Transverse colon (tissue), 4 donors: ENCODE measurements around the gene IL21. TPM values are rescaled to one million over a fixed set of nuclear protein-coding genes. Genes with fewer than 3 reads are reported as not detected.

Experiments used
- DNase-seq: peaks from one replicate; pipeline ENCODE4 v3.0.0-alpha.2; 2019
- H3K27ac ChIP-seq, 4 donors: fragments of 200-600 bp; sonication (generic); 2 replicates each; pipeline ENCODE4 v1.5.1; 2016 to 2018; ENCODE audit warnings: inconsistent platforms in 4 of 4
- H3K27me3 ChIP-seq: fragments of 200-600 bp; sonication (generic); 2 replicates; pipeline ENCODE4 v1.5.1; 2017; ENCODE audit warnings: inconsistent platforms
- H3K36me3 ChIP-seq, 4 donors: fragments of 200-600 bp; sonication (generic); 2 replicates each; pipeline ENCODE4 v1.5.1; 2017 to 2019; ENCODE audit warnings: inconsistent platforms in 4 of 4
- H3K4me1 ChIP-seq, 4 donors: fragments of 200-600 bp; sonication (generic); 2 replicates each; pipeline ENCODE4 v1.5.1; 2017 to 2020; ENCODE audit warnings: inconsistent platforms in 4 of 4
- H3K4me3 ChIP-seq, 4 donors: fragments of 200-600 bp; sonication (generic); 1 replicate in 1 of 4; 2 replicates in 3 of 4; pipeline versions ENCODE4 v1.5.1 to v1.6.1; 2017 to 2019; ENCODE audit warnings: inconsistent platforms in 4 of 4
- H3K9me3 ChIP-seq, 2 donors: fragments of 200-600 bp; sonication (generic); 2 replicates each; pipeline ENCODE4 v1.5.1; 2017 to 2019; ENCODE audit warnings: inconsistent platforms in 2 of 2
- EP300 ChIP-seq: sonication (generic); formaldehyde crosslinking; IDR thresholded peaks from one replicate; pipeline ENCODE4 v1.6.1; 2017; ENCODE audit warnings: antibody characterized with exemption, low read depth
- POLR2A ChIP-seq: fragments of 450-650 bp; IDR thresholded peaks from one replicate; pipeline ENCODE4 v1.6.1; 2016; ENCODE audit warnings: antibody characterized with exemption, mild to moderate bottlenecking, moderate library complexity
- POLR2AphosphoS5 ChIP-seq, 3 donors: sonication (generic); formaldehyde crosslinking; IDR thresholded peaks; one replicate each; pipeline ENCODE4 v1.6.1; 2016; ENCODE audit warnings: antibody characterized with exemption in 3 of 3
- WGBS, 2 donors: methylation state at CpG; one replicate each; pipeline ENCODE4 v1.1.5; 2018; ENCODE audit warnings: low coverage in 1 of 2; 5-methylcytosine and 5-hydroxymethylcytosine counted together
- in situ Hi-C, 4 donors: fragments of 200-750 bp; cut with MboI; loops; one replicate each; pipeline versions ENCODE4 v1.15.0 to v1.15.1; 2017; ENCODE audit warnings: low sequenced_read_pairs in 3 of 4, low pct_ligation_motif_present in 1 of 4, low pct_unique_long_range_greater_than_20kb in 1 of 4
- intact Hi-C: fragments of 100-400 bp; cut with DNase I; formaldehyde crosslinking; loops from one replicate; pipeline ENCODE4 v1.15.1; 2023; ENCODE audit warnings: low total_unique reads
- total RNA-seq, 4 donors: library from RNA; depleted of rRNA; stranded (reverse); fragments of >200 nt; gene quantifications; one replicate each; pipeline ENCODE4 v1.1.0, GENCODE V29; 2016
- TF ChIP-seq, protein P1 (sequence below), 5 experiments: fragments of 200-600 bp in 3 of 5; fragments of 450-650 bp in 2 of 5; sonication (generic) in 3 of 5; IDR thresholded peaks; 1 replicate in 2 of 5; 2 replicates in 3 of 5; pipeline ENCODE4 v1.5.1; 2016 to 2017; ENCODE audit warnings: antibody characterized with exemption in 5 of 5, inconsistent platforms in 3 of 5, mild to moderate bottlenecking in 2 of 5, moderate library complexity in 1 of 5

IL21 gene
- total RNA-seq, 4 donors from 2014 or later: 0.16 TPM; not detected in 3

DNA sequence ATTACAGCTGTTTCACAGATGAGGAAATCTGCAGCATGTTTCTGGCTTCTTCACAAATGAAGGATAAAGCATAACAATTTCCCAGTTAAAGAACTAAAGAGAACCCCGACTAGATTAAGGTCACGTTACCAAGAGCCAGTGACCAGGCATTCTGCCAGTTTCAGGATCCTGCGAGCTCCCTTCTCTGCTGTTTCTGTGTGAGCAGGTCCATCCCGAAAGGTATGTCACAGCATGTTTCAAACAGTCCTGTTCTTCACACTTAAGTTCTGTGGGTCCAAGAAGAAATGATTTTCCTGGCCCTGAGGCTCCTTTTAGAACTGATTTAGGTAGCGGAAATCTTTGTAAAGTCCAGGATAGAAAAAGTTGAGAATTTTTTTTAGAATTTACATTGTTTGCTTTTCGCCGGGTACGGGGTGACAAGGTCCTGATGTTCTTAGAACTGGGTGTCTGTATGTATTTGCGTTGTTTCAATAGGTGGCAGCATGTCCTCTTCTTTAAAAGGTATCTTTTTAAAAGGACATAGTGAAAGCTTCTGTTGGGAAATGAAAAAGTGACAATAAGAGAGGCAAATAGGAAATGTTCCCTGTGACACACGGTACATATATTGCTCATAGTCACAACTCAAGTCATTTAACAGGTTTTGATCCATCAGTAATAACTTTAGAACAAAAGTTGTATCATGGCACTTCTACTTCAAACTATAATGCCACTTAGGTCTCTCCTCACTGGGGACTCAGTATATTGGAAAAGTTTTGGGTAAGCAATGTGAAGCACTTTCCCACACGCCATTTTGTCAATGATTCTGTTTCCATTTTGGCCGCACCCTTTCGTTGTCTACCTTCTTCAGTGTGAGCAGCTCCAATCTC lies 18.4 kb downstream of the IL21 start:
- in situ Hi-C loops (loop anchor here in 2 of 4 donors (10.0 kb wide), 2 partner anchors 112 to 122 kb away; no protein-coding TSS in a partner anchor), intact Hi-C loops (loop anchor here (10.0 kb wide), 1 partner anchor 322 kb away; the partner anchor contains the start of gene NUDT6)
- no peak overlapping the region for H3K27ac ChIP-seq
- DNase-seq: no peak
- TF ChIP-seq, protein P1, sequence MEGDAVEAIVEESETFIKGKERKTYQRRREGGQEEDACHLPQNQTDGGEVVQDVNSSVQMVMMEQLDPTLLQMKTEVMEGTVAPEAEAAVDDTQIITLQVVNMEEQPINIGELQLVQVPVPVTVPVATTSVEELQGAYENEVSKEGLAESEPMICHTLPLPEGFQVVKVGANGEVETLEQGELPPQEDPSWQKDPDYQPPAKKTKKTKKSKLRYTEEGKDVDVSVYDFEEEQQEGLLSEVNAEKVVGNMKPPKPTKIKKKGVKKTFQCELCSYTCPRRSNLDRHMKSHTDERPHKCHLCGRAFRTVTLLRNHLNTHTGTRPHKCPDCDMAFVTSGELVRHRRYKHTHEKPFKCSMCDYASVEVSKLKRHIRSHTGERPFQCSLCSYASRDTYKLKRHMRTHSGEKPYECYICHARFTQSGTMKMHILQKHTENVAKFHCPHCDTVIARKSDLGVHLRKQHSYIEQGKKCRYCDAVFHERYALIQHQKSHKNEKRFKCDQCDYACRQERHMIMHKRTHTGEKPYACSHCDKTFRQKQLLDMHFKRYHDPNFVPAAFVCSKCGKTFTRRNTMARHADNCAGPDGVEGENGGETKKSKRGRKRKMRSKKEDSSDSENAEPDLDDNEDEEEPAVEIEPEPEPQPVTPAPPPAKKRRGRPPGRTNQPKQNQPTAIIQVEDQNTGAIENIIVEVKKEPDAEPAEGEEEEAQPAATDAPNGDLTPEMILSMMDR (IDR thresholded peaks at IDR 0.05): peak; percentile 19 to 34 (median 28)
- TF ChIP-seq POLR2AphosphoS5 (IDR thresholded peaks at IDR 0.05): no peak
- H3K36me3 ChIP-seq: no peaks in the 10 kb centered on the region
- 32 to 35% methylated on average over 9 to 13 of the region's 13 CpGs for WGBS, 2 donors
- H3K9me3 ChIP-seq: no peaks in the 10 kb centered on the region
- no peak overlapping the region for H3K4me3 ChIP-seq
- H3K4me1 ChIP-seq: no peaks in the 10 kb centered on the region
- H3K27me3 ChIP-seq: peaks cover 40% of the 10 kb centered on the region

DNA sequence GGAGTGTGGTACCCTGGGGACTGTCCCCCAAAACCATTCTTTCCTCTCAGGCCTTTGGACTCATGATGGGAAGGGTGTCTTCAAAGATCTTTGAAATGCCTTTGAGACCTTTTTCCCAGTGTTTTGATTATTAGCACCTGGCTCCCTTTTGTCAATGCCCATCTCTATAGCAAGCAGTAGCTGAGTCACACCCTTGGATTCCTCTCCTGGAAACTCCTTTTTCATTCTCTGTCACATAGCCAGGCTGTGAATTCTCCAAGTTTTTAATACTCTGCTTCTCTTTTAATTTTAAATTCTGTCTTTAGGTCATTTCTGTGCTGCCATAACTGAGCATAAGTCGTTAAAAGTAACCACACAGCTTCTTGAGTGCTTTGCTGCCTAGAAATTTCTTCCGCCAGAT lies 29.7 kb downstream of the IL21 start:
- no peaks in the 10 kb centered on the region for H3K9me3 ChIP-seq
- no peak overlapping the region for H3K27ac ChIP-seq
- no peak for DNase-seq
- TF ChIP-seq, protein P1 (IDR thresholded peaks at IDR 0.05): no peak
- no peak for TF ChIP-seq POLR2A
- no peak for TF ChIP-seq EP300
- no peak for TF ChIP-seq POLR2AphosphoS5 (IDR thresholded peaks at IDR 0.05)
- H3K4me1 ChIP-seq: no peaks in the 10 kb centered on the region
- 79% methylated on average over 2 of the region's 2 CpGs; no CpG with 5 or more reads in 1 of the 2 donors for WGBS, 2 donors
- in situ Hi-C loops: loop anchor here in 1 of 4 donors (25.0 kb wide), 1 partner anchor 321 kb away; the partner anchor contains the start of gene NUDT6
- H3K36me3 ChIP-seq: no peaks in the 10 kb centered on the region
- H3K27me3 ChIP-seq: no peaks in the 10 kb centered on the region
- intact Hi-C loops: no loop called here
- H3K4me3 ChIP-seq: no peak overlapping the region

DNA sequence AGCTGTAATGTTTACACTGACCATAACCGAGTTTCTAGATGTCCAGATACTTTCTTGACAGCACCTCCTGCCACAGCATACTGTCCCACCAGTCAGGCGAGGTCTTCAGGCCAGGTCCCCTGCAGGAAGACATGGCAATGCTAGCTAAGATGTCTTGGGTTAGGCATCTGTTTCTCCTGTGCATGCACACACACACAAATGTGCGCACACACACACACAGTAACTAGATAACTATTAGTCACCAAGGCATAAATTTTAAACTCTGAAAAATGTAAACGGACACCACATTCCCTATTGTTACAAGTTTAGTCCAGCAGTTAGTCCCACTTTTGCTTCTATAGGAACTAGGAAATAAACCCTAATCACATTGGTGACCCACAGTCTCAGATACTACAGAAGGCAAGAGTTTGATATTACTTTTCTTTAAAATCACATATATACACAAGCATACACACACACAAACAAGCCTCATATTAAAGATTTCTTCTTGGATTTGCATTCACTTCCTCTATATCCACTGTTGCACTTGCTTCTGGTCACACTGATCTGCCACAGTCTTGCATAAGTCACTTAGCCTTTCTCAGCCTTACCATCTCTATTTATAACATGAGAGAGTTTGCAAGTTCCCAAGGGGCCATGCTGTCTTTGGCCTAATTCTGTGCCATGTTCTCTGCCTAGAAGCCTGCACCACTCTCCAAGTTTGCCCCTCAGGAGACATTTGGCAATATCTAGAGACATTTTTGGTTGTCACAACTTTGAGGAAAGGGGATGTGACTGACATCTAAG lies 32.2 kb downstream of the IL21 start:
- intact Hi-C loops: no loop called here
- WGBS, 2 donors: 72 to 83% methylated on average over 2 to 4 of the region's 4 CpGs

More for the DNA sequence above, 32.2 kb downstream of the IL21 start:
- DNase-seq: no peak
- Histone ChIP-seq H3K27me3 (no peaks in the 10 kb centered on the region), H3K4me3 (no peak overlapping the region), H3K27ac (no peak overlapping the region), H3K36me3 (no peaks in the 10 kb centered on the region), H3K4me1 (peaks cover 0 to 2% (median 0%) of the 10 kb centered on the region in 4 donors), H3K9me3 (no peaks in the 10 kb centered on the region)
- TF ChIP-seq POLR2A (no peak), EP300 (no peak), POLR2AphosphoS5 (IDR thresholded peaks at IDR 0.05) (no peak)
- TF ChIP-seq, protein P1 (IDR thresholded peaks at IDR 0.05): no peak
- in situ Hi-C loops: loop anchor here in 1 of 4 donors (25.0 kb wide), 1 partner anchor 324 kb away; the partner anchor contains the start of gene NUDT6
